HepG2 (cell line): ENCODE results near the gene NKD1. TPM values are rescaled to one million over a fixed set of nuclear protein-coding genes. Genes with fewer than 3 reads are reported as not detected.

ENCODE experiments used
- HNRNPLL ChIP-seq: fragments of 200-400 bp; formaldehyde crosslinking; IDR thresholded peaks from 2 replicates; pipeline ENCODE4 v1.6.1; 2017; ENCODE audit warnings: mild to moderate bottlenecking, low read depth, low read length; ENCODE audit not compliant: poor library complexity, severe bottlenecking
- SMAD9 ChIP-seq: sonication (generic); formaldehyde crosslinking; IDR thresholded peaks from 2 replicates; pipeline ENCODE4 v1.5.1; 2020; ENCODE audit warnings: mild to moderate bottlenecking, missing genetic modification reagents
- THAP11 ChIP-seq: IDR thresholded peaks from 2 replicates; pipeline ENCODE4 v1.6.1; 2016; ENCODE audit warnings: missing biosample characterization, missing genetic modification reagents
- ZNF256 ChIP-seq: sonication (generic); formaldehyde crosslinking; conservative IDR thresholded peaks from 2 replicates; pipeline ENCODE4 v1.4.0; 2020; ENCODE audit warnings: missing genetic modification reagents
- ZNF839 ChIP-seq: sonication (generic); formaldehyde crosslinking; IDR thresholded peaks from 2 replicates; pipeline ENCODE4 v1.4.0; 2020; ENCODE audit warnings: missing genetic modification reagents, mild to moderate bottlenecking, borderline replicate concordance
- polyA plus RNA-seq, 8 experiments: library from polyadenylated mRNA; depleted of rRNA in 3 of 8; stranded (reverse) in 7 of 8; unstranded in 1 of 8; fragments of >200 nt; fragmentation: Illumina TruSeq in 4 of 8; extraction: Trizol in 4 of 8; gene quantifications; 2 replicates each; pipeline versions ENCODE4 v1.2.1 to v1.2.3, GENCODE V29; 2011 to 2016; ENCODE audit warnings: low read depth in 4 of 8, missing spikeins in 1 of 8, mixed read lengths in 1 of 8; ENCODE audit not compliant: insufficient read depth in 1 of 8
- total RNA-seq, 5 experiments: library from RNA; depleted of rRNA; stranded (reverse); fragments of >200 nt; fragmentation: Illumina TruSeq; extraction: Trizol; gene quantifications; 2 replicates each; pipeline ENCODE4 v1.2.3, GENCODE V29; 2016; ENCODE audit warnings: low read depth in 1 of 5
- TF ChIP-seq, protein P1 (sequence below): sonication (generic); formaldehyde crosslinking; IDR thresholded peaks from 2 replicates; pipeline ENCODE4 v1.9.0; 2022; ENCODE audit warnings: low read depth, missing genetic modification reagents
- TF ChIP-seq, protein P2 (sequence below): sonication (generic); formaldehyde crosslinking; conservative IDR thresholded peaks from 2 replicates; pipeline ENCODE4 v1.8.0; 2022; ENCODE audit warnings: mild to moderate bottlenecking, moderate library complexity, missing genetic modification reagents
- TF ChIP-seq, protein P3 (sequence below): sonication (generic); formaldehyde crosslinking; IDR thresholded peaks from 2 replicates; pipeline ENCODE4 v1.5.1; 2020; ENCODE audit warnings: mild to moderate bottlenecking, missing genetic modification reagents, moderate library complexity
- TF ChIP-seq, protein P4 (sequence below): sonication (generic); formaldehyde crosslinking; IDR thresholded peaks from 2 replicates; pipeline ENCODE4 v1.9.0; 2021; ENCODE audit warnings: mild to moderate bottlenecking, missing genetic modification reagents

NKD1 gene
- total and polyA plus RNA-seq, 2 of the 13 experiments (the other 11 are each of a cell fraction or from before 2014, with no cell fraction given): 70.4 to 121 TPM

DNA sequence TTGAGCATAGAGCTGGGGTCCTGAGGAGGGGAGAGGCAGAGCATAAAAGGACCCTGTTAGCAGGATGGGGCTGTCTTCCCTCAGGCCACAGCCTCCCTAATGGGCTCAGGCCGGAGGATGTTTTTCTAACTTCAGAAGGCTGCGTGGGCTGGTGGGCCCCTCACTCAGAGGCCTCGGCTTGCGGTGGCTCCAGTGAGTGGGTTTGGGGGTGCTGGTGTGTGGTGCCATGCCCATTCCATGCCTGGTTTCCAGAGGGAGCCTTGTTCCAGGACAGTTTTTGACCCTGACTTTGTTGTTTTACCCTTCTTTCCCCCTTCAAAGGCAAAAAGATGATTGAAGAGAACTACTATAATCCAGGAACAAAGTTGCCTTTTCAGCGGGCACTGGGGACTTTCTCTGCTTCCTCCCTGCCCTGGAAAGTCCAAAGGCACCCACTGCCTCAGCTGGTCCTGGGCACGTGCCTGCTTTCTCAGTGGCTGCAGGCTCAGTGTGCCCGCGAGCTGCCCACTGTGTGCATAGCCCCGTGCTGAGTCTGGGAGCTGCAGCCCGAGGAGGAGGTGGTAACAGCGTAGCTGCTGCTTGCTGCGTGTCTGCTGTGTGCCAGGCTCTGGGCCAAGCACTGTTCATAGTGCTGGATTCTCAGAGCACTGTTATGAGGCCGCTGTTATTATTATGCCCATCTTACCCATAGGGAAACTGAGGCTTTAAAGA lies 11.8 kb downstream of the NKD1 start (continued):
- TF ChIP-seq, protein P1, sequence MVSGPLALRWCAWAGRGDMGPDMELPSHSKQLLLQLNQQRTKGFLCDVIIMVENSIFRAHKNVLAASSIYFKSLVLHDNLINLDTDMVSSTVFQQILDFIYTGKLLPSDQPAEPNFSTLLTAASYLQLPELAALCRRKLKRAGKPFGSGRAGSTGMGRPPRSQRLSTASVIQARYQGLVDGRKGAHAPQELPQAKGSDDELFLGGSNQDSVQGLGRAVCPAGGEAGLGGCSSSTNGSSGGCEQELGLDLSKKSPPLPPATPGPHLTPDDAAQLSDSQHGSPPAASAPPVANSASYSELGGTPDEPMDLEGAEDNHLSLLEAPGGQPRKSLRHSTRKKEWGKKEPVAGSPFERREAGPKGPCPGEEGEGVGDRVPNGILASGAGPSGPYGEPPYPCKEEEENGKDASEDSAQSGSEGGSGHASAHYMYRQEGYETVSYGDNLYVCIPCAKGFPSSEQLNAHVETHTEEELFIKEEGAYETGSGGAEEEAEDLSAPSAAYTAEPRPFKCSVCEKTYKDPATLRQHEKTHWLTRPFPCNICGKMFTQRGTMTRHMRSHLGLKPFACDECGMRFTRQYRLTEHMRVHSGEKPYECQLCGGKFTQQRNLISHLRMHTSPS (CRISPR knock-in tag): 0 out of 2 replicates have a peak, but pooled peaks have one; percentile 45
- TF ChIP-seq SMAD9 (no peak), ZNF256 (CRISPR knock-in tag) (no peak), ZNF839 (CRISPR knock-in tag) (peak; percentile 42; the same call in 1 of the 2 replicates), HNRNPLL (peak; percentile 13), THAP11 (no peak)
- TF ChIP-seq, protein P2, sequence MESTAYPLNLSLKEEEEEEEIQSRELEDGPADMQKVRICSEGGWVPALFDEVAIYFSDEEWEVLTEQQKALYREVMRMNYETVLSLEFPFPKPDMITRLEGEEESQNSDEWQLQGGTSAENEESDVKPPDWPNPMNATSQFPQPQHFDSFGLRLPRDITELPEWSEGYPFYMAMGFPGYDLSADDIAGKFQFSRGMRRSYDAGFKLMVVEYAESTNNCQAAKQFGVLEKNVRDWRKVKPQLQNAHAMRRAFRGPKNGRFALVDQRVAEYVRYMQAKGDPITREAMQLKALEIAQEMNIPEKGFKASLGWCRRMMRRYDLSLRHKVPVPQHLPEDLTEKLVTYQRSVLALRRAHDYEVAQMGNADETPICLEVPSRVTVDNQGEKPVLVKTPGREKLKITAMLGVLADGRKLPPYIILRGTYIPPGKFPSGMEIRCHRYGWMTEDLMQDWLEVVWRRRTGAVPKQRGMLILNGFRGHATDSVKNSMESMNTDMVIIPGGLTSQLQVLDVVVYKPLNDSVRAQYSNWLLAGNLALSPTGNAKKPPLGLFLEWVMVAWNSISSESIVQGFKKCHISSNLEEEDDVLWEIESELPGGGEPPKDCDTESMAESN (CRISPR knock-in tag): no peak
- TF ChIP-seq, protein P3, sequence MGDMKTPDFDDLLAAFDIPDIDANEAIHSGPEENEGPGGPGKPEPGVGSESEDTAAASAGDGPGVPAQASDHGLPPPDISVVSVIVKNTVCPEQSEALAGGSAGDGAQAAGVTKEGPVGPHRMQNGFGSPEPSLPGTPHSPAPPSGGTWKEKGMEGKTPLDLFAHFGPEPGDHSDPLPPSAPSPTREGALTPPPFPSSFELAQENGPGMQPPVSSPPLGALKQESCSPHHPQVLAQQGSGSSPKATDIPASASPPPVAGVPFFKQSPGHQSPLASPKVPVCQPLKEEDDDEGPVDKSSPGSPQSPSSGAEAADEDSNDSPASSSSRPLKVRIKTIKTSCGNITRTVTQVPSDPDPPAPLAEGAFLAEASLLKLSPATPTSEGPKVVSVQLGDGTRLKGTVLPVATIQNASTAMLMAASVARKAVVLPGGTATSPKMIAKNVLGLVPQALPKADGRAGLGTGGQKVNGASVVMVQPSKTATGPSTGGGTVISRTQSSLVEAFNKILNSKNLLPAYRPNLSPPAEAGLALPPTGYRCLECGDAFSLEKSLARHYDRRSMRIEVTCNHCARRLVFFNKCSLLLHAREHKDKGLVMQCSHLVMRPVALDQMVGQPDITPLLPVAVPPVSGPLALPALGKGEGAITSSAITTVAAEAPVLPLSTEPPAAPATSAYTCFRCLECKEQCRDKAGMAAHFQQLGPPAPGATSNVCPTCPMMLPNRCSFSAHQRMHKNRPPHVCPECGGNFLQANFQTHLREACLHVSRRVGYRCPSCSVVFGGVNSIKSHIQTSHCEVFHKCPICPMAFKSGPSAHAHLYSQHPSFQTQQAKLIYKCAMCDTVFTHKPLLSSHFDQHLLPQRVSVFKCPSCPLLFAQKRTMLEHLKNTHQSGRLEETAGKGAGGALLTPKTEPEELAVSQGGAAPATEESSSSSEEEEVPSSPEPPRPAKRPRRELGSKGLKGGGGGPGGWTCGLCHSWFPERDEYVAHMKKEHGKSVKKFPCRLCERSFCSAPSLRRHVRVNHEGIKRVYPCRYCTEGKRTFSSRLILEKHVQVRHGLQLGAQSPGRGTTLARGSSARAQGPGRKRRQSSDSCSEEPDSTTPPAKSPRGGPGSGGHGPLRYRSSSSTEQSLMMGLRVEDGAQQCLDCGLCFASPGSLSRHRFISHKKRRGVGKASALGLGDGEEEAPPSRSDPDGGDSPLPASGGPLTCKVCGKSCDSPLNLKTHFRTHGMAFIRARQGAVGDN (CRISPR knock-in tag): peak; percentile 49
- TF ChIP-seq, protein P4, sequence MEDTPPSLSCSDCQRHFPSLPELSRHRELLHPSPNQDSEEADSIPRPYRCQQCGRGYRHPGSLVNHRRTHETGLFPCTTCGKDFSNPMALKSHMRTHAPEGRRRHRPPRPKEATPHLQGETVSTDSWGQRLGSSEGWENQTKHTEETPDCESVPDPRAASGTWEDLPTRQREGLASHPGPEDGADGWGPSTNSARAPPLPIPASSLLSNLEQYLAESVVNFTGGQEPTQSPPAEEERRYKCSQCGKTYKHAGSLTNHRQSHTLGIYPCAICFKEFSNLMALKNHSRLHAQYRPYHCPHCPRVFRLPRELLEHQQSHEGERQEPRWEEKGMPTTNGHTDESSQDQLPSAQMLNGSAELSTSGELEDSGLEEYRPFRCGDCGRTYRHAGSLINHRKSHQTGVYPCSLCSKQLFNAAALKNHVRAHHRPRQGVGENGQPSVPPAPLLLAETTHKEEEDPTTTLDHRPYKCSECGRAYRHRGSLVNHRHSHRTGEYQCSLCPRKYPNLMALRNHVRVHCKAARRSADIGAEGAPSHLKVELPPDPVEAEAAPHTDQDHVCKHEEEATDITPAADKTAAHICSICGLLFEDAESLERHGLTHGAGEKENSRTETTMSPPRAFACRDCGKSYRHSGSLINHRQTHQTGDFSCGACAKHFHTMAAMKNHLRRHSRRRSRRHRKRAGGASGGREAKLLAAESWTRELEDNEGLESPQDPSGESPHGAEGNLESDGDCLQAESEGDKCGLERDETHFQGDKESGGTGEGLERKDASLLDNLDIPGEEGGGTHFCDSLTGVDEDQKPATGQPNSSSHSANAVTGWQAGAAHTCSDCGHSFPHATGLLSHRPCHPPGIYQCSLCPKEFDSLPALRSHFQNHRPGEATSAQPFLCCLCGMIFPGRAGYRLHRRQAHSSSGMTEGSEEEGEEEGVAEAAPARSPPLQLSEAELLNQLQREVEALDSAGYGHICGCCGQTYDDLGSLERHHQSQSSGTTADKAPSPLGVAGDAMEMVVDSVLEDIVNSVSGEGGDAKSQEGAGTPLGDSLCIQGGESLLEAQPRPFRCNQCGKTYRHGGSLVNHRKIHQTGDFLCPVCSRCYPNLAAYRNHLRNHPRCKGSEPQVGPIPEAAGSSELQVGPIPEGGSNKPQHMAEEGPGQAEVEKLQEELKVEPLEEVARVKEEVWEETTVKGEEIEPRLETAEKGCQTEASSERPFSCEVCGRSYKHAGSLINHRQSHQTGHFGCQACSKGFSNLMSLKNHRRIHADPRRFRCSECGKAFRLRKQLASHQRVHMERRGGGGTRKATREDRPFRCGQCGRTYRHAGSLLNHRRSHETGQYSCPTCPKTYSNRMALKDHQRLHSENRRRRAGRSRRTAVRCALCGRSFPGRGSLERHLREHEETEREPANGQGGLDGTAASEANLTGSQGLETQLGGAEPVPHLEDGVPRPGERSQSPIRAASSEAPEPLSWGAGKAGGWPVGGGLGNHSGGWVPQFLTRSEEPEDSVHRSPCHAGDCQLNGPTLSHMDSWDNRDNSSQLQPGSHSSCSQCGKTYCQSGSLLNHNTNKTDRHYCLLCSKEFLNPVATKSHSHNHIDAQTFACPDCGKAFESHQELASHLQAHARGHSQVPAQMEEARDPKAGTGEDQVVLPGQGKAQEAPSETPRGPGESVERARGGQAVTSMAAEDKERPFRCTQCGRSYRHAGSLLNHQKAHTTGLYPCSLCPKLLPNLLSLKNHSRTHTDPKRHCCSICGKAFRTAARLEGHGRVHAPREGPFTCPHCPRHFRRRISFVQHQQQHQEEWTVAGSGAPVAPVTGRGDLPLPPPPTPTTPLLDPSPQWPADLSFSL (CRISPR knock-in tag): no peak
